ENCODE data around the gene ROPN1L.
"Not testable (repeated sequence)": the region's sequence is repeated elsewhere in the genome, so short reads cannot be mapped to it uniquely, and the experiment has no call there.

- TF ChIP-seq CTCF, EZH2, EZH2phosphoT487 (IDR thresholded peaks at IDR 0.05): not testable (repeated sequence)
These were observed 52.8 kb downstream of the ROPN1L start for GRCh38 chr5:10494497-10494896.

Data from neural progenitor cell (in vitro differentiated cells).